SK-N-SH treated with all-trans-retinoic acid at 6 μM for 48 hours (cell line): ENCODE measurements around the gene PSAP.

Experiments
- ATAC-seq: fragments of 200-7000 bp; cut with Tn5 transposase; 3 replicates; pipeline ENCODE4 v1.9.1; 2020; ENCODE audit warnings: mild to moderate bottlenecking, moderate library complexity
- ARNTL ChIP-seq: fragments of 450-650 bp; formaldehyde crosslinking; IDR thresholded peaks from 2 replicates; pipeline ENCODE4 v1.5.0; 2020; ENCODE audit warnings: low read depth, mild to moderate bottlenecking, moderate library complexity, borderline replicate concordance
- BACH2 ChIP-seq: fragments of 250-450 bp; sonication (Bioruptor Pico); IDR thresholded peaks from 2 replicates; pipeline ENCODE4 v1.9.0; 2021; ENCODE audit warnings: mild to moderate bottlenecking, borderline replicate concordance
- CSRNP3 ChIP-seq: fragments of 250-450 bp; sonication (Bioruptor Pico); IDR thresholded peaks from 2 replicates; pipeline ENCODE4 v1.5.1; 2021; ENCODE audit warnings: mild to moderate bottlenecking, moderate library complexity
- ESRRG ChIP-seq: fragments of 250-450 bp; sonication (Bioruptor Pico); IDR thresholded peaks from 2 replicates; pipeline ENCODE4 v1.6.1; 2021; ENCODE audit warnings: mild to moderate bottlenecking
- ISL1 ChIP-seq: fragments of 250-450 bp; sonication (Bioruptor Pico); IDR thresholded peaks from 2 replicates; pipeline ENCODE4 v2.1.2; 2022; ENCODE audit warnings: mild to moderate bottlenecking, moderate library complexity
- OSR1 ChIP-seq: fragments of 250-450 bp; sonication (Bioruptor Pico); IDR thresholded peaks from 2 replicates; pipeline ENCODE4 v1.8.0; 2022; ENCODE audit warnings: moderate library complexity, mild to moderate bottlenecking, inconsistent platforms
- PATZ1 ChIP-seq: fragments of 250-450 bp; sonication (Bioruptor Pico); IDR thresholded peaks from 2 replicates; pipeline ENCODE4 v1.8.0; 2020; ENCODE audit warnings: mild to moderate bottlenecking, moderate library complexity, borderline replicate concordance
- RARB ChIP-seq: fragments of 250-450 bp; sonication (Bioruptor Pico); IDR thresholded peaks from 2 replicates; pipeline ENCODE4 v1.8.0; 2021; ENCODE audit warnings: mild to moderate bottlenecking, moderate library complexity
- SNAI2 ChIP-seq: fragments of 250-450 bp; sonication (Bioruptor Pico); IDR thresholded peaks from 2 replicates; pipeline ENCODE4 v1.5.0; 2020; ENCODE audit warnings: mild to moderate bottlenecking, moderate library complexity
- TCF4 ChIP-seq: fragments of 250-450 bp; sonication (Bioruptor Pico); IDR thresholded peaks from 2 replicates; pipeline ENCODE4 v1.8.0; 2021; ENCODE audit warnings: mild to moderate bottlenecking, moderate library complexity, borderline replicate concordance
- TOX ChIP-seq: fragments of 250-450 bp; sonication (Bioruptor Pico); IDR thresholded peaks from 2 replicates; pipeline ENCODE4 v1.8.0; 2021; ENCODE audit warnings: mild to moderate bottlenecking, moderate library complexity, borderline replicate concordance
- ZC3H10 ChIP-seq: fragments of 250-450 bp; sonication (Bioruptor Pico); IDR thresholded peaks from 2 replicates; pipeline ENCODE4 v1.5.1; 2021; ENCODE audit warnings: mild to moderate bottlenecking, moderate library complexity
- ZFP3 ChIP-seq: fragments of 250-450 bp; sonication (Bioruptor Pico); IDR thresholded peaks from 2 replicates; pipeline ENCODE4 v1.5.0; 2020; ENCODE audit warnings: mild to moderate bottlenecking, moderate library complexity
- ZFP30 ChIP-seq: fragments of 450-650 bp; formaldehyde crosslinking; IDR thresholded peaks from 2 replicates; pipeline ENCODE4 v1.5.0; 2022; ENCODE audit warnings: mild to moderate bottlenecking, moderate library complexity
- ZNF565 ChIP-seq: fragments of 450-650 bp; formaldehyde crosslinking; conservative IDR thresholded peaks from 2 replicates; pipeline ENCODE4 v1.5.0; 2020; ENCODE audit warnings: low read depth, mild to moderate bottlenecking, moderate library complexity
- ZNF70 ChIP-seq: fragments of 450-650 bp; formaldehyde crosslinking; IDR thresholded peaks from 2 replicates; pipeline ENCODE4 v1.5.0; 2020; ENCODE audit warnings: mild to moderate bottlenecking, moderate library complexity
- ZNF8 ChIP-seq: fragments of 450-650 bp; formaldehyde crosslinking; IDR thresholded peaks from 2 replicates; pipeline ENCODE4 v1.5.0; 2020; ENCODE audit warnings: mild to moderate bottlenecking, moderate library complexity
- TF ChIP-seq, protein P1 (sequence below): fragments of 250-450 bp; sonication (Bioruptor Pico); IDR thresholded peaks from 2 replicates; pipeline ENCODE4 v1.5.0; 2020; ENCODE audit warnings: mild to moderate bottlenecking, moderate library complexity

Gene PSAP

DNA sequence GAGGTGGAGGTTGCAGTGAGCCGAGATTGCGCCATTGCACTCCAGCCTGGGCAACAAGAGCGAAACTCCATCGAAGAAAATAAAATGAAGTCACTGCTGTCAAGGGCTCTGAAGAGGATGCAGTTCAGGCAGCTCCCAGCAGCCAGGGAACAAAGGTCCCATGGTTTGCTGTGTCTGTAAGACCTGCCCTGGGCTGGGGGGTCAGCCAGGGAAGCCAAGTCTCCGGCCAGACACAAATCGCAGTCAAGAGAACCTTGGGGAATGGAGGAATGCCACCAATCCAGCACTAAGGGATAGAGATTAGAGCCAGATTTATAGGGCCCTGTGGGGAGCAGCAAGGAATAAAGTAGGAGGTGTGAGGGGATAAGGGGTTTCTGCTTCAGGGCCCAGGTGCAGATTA lies 48.8 kb downstream of the PSAP start:
- TF ChIP-seq BACH2 (CRISPR knock-in tag) (no peak), TOX (CRISPR knock-in tag) (no peak), OSR1 (CRISPR knock-in tag) (no peak), CSRNP3 (CRISPR knock-in tag) (no peak), ESRRG (no peak)
- TF ChIP-seq, protein P1, sequence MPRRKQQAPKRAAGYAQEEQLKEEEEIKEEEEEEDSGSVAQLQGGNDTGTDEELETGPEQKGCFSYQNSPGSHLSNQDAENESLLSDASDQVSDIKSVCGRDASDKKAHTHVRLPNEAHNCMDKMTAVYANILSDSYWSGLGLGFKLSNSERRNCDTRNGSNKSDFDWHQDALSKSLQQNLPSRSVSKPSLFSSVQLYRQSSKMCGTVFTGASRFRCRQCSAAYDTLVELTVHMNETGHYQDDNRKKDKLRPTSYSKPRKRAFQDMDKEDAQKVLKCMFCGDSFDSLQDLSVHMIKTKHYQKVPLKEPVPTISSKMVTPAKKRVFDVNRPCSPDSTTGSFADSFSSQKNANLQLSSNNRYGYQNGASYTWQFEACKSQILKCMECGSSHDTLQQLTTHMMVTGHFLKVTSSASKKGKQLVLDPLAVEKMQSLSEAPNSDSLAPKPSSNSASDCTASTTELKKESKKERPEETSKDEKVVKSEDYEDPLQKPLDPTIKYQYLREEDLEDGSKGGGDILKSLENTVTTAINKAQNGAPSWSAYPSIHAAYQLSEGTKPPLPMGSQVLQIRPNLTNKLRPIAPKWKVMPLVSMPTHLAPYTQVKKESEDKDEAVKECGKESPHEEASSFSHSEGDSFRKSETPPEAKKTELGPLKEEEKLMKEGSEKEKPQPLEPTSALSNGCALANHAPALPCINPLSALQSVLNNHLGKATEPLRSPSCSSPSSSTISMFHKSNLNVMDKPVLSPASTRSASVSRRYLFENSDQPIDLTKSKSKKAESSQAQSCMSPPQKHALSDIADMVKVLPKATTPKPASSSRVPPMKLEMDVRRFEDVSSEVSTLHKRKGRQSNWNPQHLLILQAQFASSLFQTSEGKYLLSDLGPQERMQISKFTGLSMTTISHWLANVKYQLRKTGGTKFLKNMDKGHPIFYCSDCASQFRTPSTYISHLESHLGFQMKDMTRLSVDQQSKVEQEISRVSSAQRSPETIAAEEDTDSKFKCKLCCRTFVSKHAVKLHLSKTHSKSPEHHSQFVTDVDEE (CRISPR knock-in tag), result no peak
- no peak for ATAC-seq

- no peak for ATAC-seq
- no peak for TF ChIP-seq ISL1
- no peak for TF ChIP-seq RARB
- TF ChIP-seq ZC3H10 (CRISPR knock-in tag), result no peak
- TF ChIP-seq ZFP30, result no peak
- no peak for TF ChIP-seq ESRRG
- TF ChIP-seq SNAI2 (CRISPR knock-in tag), result no peak
- TF ChIP-seq ZFP3 (CRISPR knock-in tag), result no peak
- TF ChIP-seq PATZ1 (CRISPR knock-in tag), result no peak
- no peak for TF ChIP-seq ZNF8
- TF ChIP-seq CSRNP3 (CRISPR knock-in tag), result no peak
- TF ChIP-seq TOX (CRISPR knock-in tag), result no peak
- no peak for TF ChIP-seq TCF4 (CRISPR knock-in tag)
- TF ChIP-seq ZNF565 (CRISPR knock-in tag), result no peak
- TF ChIP-seq, protein P1 (CRISPR knock-in tag), result no peak
- no peak for TF ChIP-seq ARNTL (CRISPR knock-in tag)
Observed at GRCh38 chr10:71801361-71801760, 49.7 kb downstream of the PSAP start.

DNA sequence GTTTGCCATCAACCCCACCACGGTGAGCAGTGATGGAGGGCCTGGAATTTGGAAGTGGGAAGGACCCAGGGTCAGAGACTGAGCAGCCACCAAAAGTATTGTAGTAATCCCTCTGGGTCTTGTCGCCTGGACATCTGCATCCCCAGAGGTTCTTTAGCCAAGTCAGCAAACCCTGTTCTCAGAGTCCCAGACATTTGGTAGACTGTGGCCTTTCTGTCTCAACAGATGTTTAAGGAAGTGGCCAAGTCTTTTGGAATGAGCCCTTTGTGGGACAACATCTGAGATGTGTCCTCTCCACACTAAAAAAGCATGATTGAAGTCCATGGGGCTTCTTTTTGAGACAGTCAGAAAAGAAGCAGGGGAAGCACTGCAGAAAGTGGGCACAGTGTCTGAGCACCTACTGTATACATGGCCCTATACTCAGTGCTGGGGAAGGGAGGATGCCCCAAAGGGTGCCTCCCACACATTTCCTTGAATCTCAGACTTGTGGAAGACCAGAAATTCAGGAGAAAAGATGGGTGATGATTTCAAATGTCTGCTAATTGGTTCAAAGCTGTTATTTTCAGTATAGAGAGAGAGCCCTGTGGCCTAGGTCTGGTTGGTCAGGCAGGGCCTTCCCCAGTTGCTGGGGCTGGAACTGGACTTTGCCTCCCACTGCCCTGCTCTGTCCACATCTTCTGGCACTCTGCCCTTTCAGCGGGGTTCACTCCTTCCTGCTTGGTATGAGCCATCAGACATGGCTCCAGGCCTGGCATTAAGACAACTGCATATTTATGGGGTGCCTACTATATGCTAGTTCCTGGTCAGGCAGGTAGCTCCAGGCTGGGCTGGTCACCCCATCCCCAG lies 51.2 kb downstream of the PSAP start:
- no peak for ATAC-seq
- TF ChIP-seq ZNF70 (CRISPR knock-in tag) (no peak), ZNF8 (no peak), ZNF565 (CRISPR knock-in tag) (no peak), CSRNP3 (CRISPR knock-in tag) (no peak)
